H1 (cell line): Measurements from ENCODE around the gene SIRT5. TPM values are rescaled to one million over a fixed set of nuclear protein-coding genes. Genes with fewer than 3 reads are reported as not detected.

ENCODE experiments used
- CTCF ChIA-PET: fragments of 300-600 bp; sonication (Branson Sonifier 250); formaldehyde crosslinking; loops from one replicate; lab custom pipeline; 2021; ENCODE audit not compliant: partially characterized antibody; lab: Charles Lee
- POLR2A ChIA-PET: fragments of 300-600 bp; sonication (Branson Sonifier 250); formaldehyde crosslinking; loops from one replicate; lab custom pipeline; 2021; ENCODE audit warnings: inconsistent platforms; ENCODE audit not compliant: partially characterized antibody; lab: Charles Lee
- DNase-seq, 2 experiments: peaks; one replicate each; pipeline versions ENCODE4 v3.0.0 to v3.0.0-alpha.2; 2010 to 2022; ENCODE audit warnings: low spot score in 2 of 2, low read depth in 1 of 2, mixed read lengths in 1 of 2
- FAIRE-seq: peaks from 2 replicates; lab custom pipeline; 2011; peaks lifted over from hg19 to GRCh38; lab: Jason Lieb, UNC
- H2AFZ ChIP-seq: 2 replicates; pipeline ENCODE4 v1.8.1; 2012; ENCODE audit warnings: low read length, inconsistent platforms
- H2AK5ac ChIP-seq: 2 replicates; pipeline ENCODE4 v1.6.1; 2013; ENCODE audit warnings: low read depth, low read length
- H2BK120ac ChIP-seq: replicated peaks from 2 replicates; pipeline ENCODE3; 2013; ENCODE audit warnings: low read depth, low read length, inconsistent platforms
- H2BK12ac ChIP-seq: 2 replicates; pipeline ENCODE4 v1.6.1; 2013; ENCODE audit warnings: low read depth, low read length
- H2BK15ac ChIP-seq: 2 replicates; pipeline ENCODE4 v1.6.1; 2013; ENCODE audit warnings: low read length
- H2BK20ac ChIP-seq: 2 replicates; pipeline ENCODE4 v1.6.1; 2013; ENCODE audit warnings: low read length
- H2BK5ac ChIP-seq: 2 replicates; pipeline ENCODE4 v1.6.1; 2013; ENCODE audit warnings: low read depth, low read length
- H3K14ac ChIP-seq: 2 replicates; pipeline ENCODE4 v1.6.1; 2013; ENCODE audit warnings: inconsistent platforms; ENCODE audit not compliant: insufficient read length
- H3K18ac ChIP-seq: 2 replicates; pipeline ENCODE4 v1.6.1; 2013; ENCODE audit warnings: low read length; ENCODE audit errors: extremely low read depth
- H3K23ac ChIP-seq: 2 replicates; pipeline ENCODE4 v1.6.1; 2013; ENCODE audit warnings: inconsistent platforms; ENCODE audit not compliant: insufficient read length
- H3K23me2 ChIP-seq: 2 replicates; pipeline ENCODE4 v1.6.1; 2013; ENCODE audit warnings: low read depth, low read length
- H3K27ac ChIP-seq: 2 replicates; pipeline ENCODE4 v1.6.1; 2011; ENCODE audit warnings: low read depth, low read length, inconsistent platforms
- H3K27me3 ChIP-seq, 4 experiments: replicated peaks in 1 of 4; 1 replicate in 1 of 4; 2 replicates in 3 of 4; pipeline versions ENCODE4 v1.6.1 to v1.8.1; 2011 to 2013; ENCODE audit warnings: low read length in 3 of 4, mild to moderate bottlenecking in 3 of 4, inconsistent platforms in 2 of 4, mixed read lengths in 2 of 4, moderate library complexity in 1 of 4; ENCODE audit not compliant: control insufficient read depth in 3 of 4, insufficient read depth in 3 of 4; ENCODE audit errors: extremely low read depth in 1 of 4
- H3K36me3 ChIP-seq, 4 experiments: 2 replicates each; pipeline versions ENCODE4 v1.6.1 to v1.8.1; 2011 to 2013; ENCODE audit warnings: mild to moderate bottlenecking in 4 of 4, low read length in 3 of 4, moderate library complexity in 2 of 4, control low read depth in 1 of 4, inconsistent platforms in 1 of 4; ENCODE audit not compliant: insufficient read depth in 4 of 4, control insufficient read depth in 2 of 4
- H3K4ac ChIP-seq: replicated peaks from 2 replicates; pipeline ENCODE3; 2013; ENCODE audit warnings: low read length, low read depth, mixed read lengths, inconsistent platforms; ENCODE audit not compliant: insufficient read length
- H3K4me1 ChIP-seq, 4 experiments: replicated peaks in 1 of 4; 1 replicate in 1 of 4; 2 replicates in 3 of 4; pipeline versions ENCODE4 v1.6.1 to v1.8.1; 2011 to 2013; ENCODE audit warnings: low read length in 3 of 4, inconsistent platforms in 2 of 4, mixed read lengths in 1 of 4; ENCODE audit not compliant: insufficient read depth in 4 of 4, control insufficient read depth in 3 of 4
- H3K4me2 ChIP-seq, 2 experiments: 2 replicates each; pipeline versions ENCODE4 v1.6.1 to v1.8.1; 2011 to 2013; ENCODE audit warnings: low read depth in 2 of 2, low read length in 2 of 2, control low read depth in 1 of 2, inconsistent platforms in 1 of 2, mild to moderate bottlenecking in 1 of 2; ENCODE audit not compliant: insufficient read depth in 1 of 2
- H3K4me3 ChIP-seq, 4 experiments: fragments of 200-600, 300-600 bp in 1 of 4; sonication (generic), shearing (Covaris generic), sonication (Bioruptor Twin) in 1 of 4; 2 replicates each; pipeline versions ENCODE4 v1.5.1 to v1.8.1; 2011 to 2016; ENCODE audit warnings: low read length in 4 of 4, low read depth in 3 of 4, control low read depth in 2 of 4, inconsistent platforms in 2 of 4, mild to moderate bottlenecking in 2 of 4, mixed read lengths in 1 of 4, moderate library complexity in 1 of 4; ENCODE audit not compliant: insufficient read depth in 2 of 4; ENCODE audit errors: extremely low read depth in 1 of 4
- H3K56ac ChIP-seq: replicated peaks from 2 replicates; pipeline ENCODE3; 2013; ENCODE audit warnings: low read depth, mild to moderate bottlenecking, mixed read lengths, low read length, inconsistent platforms; ENCODE audit not compliant: insufficient read length
- H3K79me1 ChIP-seq: 2 replicates; pipeline ENCODE4 v1.6.1; 2013; ENCODE audit warnings: low read depth, low read length, control low read depth
- H3K79me2 ChIP-seq, 2 experiments: 2 replicates each; pipeline versions ENCODE4 v1.6.1 to v1.8.1; 2012 to 2013; ENCODE audit warnings: low read length in 2 of 2, mild to moderate bottlenecking in 2 of 2, inconsistent platforms in 1 of 2; ENCODE audit not compliant: insufficient read depth in 2 of 2, control insufficient read depth in 1 of 2
- H3K9ac ChIP-seq, 4 experiments: replicated peaks in 1 of 4; 1 replicate in 1 of 4; 2 replicates in 3 of 4; pipeline versions ENCODE4 v1.6.1 to v1.8.1; 2011 to 2013; ENCODE audit warnings: low read depth in 3 of 4, low read length in 3 of 4, control low read depth in 2 of 4, mild to moderate bottlenecking in 2 of 4, moderate library complexity in 2 of 4, inconsistent platforms in 1 of 4; ENCODE audit errors: extremely low read depth in 1 of 4
- H3K9me3 ChIP-seq, 2 experiments: 2 replicates each; pipeline versions ENCODE4 v1.6.1 to v1.8.1; 2012 to 2013; ENCODE audit warnings: mild to moderate bottlenecking in 2 of 2, moderate library complexity in 2 of 2, control low read depth in 1 of 2, inconsistent platforms in 1 of 2, low read depth in 1 of 2, low read length in 1 of 2, mixed read lengths in 1 of 2; ENCODE audit not compliant: insufficient read depth in 2 of 2
- H4K20me1 ChIP-seq, 2 experiments: replicated peaks in 1 of 2; 2 replicates each; pipeline versions ENCODE3 to v1.8.1; 2011 to 2013; ENCODE audit warnings: inconsistent platforms in 2 of 2, low read length in 2 of 2, mild to moderate bottlenecking in 1 of 2; ENCODE audit not compliant: insufficient read depth in 2 of 2, control insufficient read depth in 1 of 2
- H4K5ac ChIP-seq: 2 replicates; pipeline ENCODE4 v1.6.1; 2013; ENCODE audit warnings: low read length, low read depth, mixed read lengths, inconsistent platforms; ENCODE audit not compliant: insufficient read length
- H4K8ac ChIP-seq: 2 replicates; pipeline ENCODE4 v1.8.0; 2013; ENCODE audit warnings: mild to moderate bottlenecking, moderate library complexity, low read length, inconsistent platforms; ENCODE audit not compliant: insufficient read depth; ENCODE audit errors: extremely low read depth
- H4K91ac ChIP-seq: replicated peaks from 2 replicates; pipeline ENCODE3; 2013; ENCODE audit warnings: low read length, mixed read lengths, inconsistent platforms; ENCODE audit not compliant: insufficient read length
- CEBPB ChIP-seq: IDR thresholded peaks from 2 replicates; pipeline ENCODE4 v1.6.1; 2012; ENCODE audit warnings: low read depth, low read length
- CHD2 ChIP-seq: IDR thresholded peaks from 2 replicates; pipeline ENCODE4 v1.6.1; 2012; ENCODE audit warnings: low read length, improper control_type of control experiment
- E2F6 ChIP-seq: IDR thresholded peaks from 2 replicates; pipeline ENCODE4 v1.6.1; 2012; ENCODE audit warnings: inconsistent platforms
- KDM1A ChIP-seq: fragments of 200-600, 300-600 bp; sonication (generic); IDR thresholded peaks from 2 replicates; pipeline ENCODE4 v1.7.1; 2016; ENCODE audit warnings: mild to moderate bottlenecking, low read length, borderline replicate concordance
- NRF1 ChIP-seq: IDR thresholded peaks from 2 replicates; pipeline ENCODE4 v1.6.1; 2011; ENCODE audit warnings: mild to moderate bottlenecking, low read depth, low read length, improper control_type of control experiment
- PHF8 ChIP-seq: fragments of 200-600 bp; sonication (generic); conservative IDR thresholded peaks from 2 replicates; pipeline ENCODE4 v1.7.1; 2012; ENCODE audit warnings: low read depth, mild to moderate bottlenecking, inconsistent platforms, low read length, moderate library complexity
- RNF2 ChIP-seq: fragments of 200-900, 300-1000 bp; sonication (generic); IDR thresholded peaks from 2 replicates; pipeline ENCODE4 v1.7.1; 2016; ENCODE audit warnings: borderline replicate concordance, low read depth, mild to moderate bottlenecking, antibody characterized with exemption, low read length; ENCODE audit not compliant: poor library complexity, severe bottlenecking; ENCODE audit errors: missing control alignments
- SP1 ChIP-seq: IDR thresholded peaks from 2 replicates; pipeline ENCODE4 v1.6.1; 2011; ENCODE audit warnings: low read depth, low read length
- SP4 ChIP-seq: IDR thresholded peaks from 2 replicates; pipeline ENCODE4 v1.6.1; 2012; ENCODE audit warnings: low read length, inconsistent platforms
- TCF12 ChIP-seq: IDR thresholded peaks from 2 replicates; pipeline ENCODE4 v1.6.1; 2011; ENCODE audit warnings: low read depth, mild to moderate bottlenecking, low read length
- WGBS, 2 experiments: shearing (Covaris generic) in 1 of 2; methylation state at CpG; one replicate each; pipeline versions ENCODE4 v1.1.6 to v1.1.7; 2013 to 2015; ENCODE audit warnings: low lambda C conversion rate in 2 of 2, mixed read lengths in 2 of 2, inconsistent platforms in 1 of 2, low coverage in 1 of 2, missing lambda C conversion rate in 1 of 2; ENCODE audit not compliant: insufficient replicate concordance in 2 of 2, insufficient coverage in 1 of 2, insufficient read length in 1 of 2; ENCODE audit errors: extremely low coverage in 1 of 2, missing lambda C conversion rate in 1 of 2; 5-methylcytosine and 5-hydroxymethylcytosine counted together
- polyA plus RNA-seq, 7 experiments: library from polyadenylated mRNA; depleted of rRNA in 3 of 7; stranded (reverse) in 5 of 7; unstranded in 2 of 7; fragments of >200 nt in 5 of 7; fragments of 200-250 nt in 2 of 7; gene quantifications; 1 replicate in 5 of 7; 2 replicates in 1 of 7; 4 replicates in 1 of 7; pipeline versions ENCODE4 v1.2.1 to v1.2.3, GENCODE V29; 2011 to 2013; ENCODE audit warnings: missing spikeins in 2 of 7, mixed read lengths in 2 of 7
- total RNA-seq: library from RNA; stranded (reverse); fragmentation: NEBNext Ultra II Directional; extraction: Animal tissue kit (Norgen Biotek cat#: 25700); gene quantifications from 2 replicates; pipeline ENCODE4 v1.2.1, GENCODE V29; 2021
- TF ChIP-seq, protein P1 (sequence below): IDR thresholded peaks from 2 replicates; pipeline ENCODE4 v1.6.1; 2012; ENCODE audit warnings: low read length, inconsistent platforms

Gene SIRT5
- total and polyA plus RNA-seq, 2 of the 8 experiments (the other 6 are each of a cell fraction or from before 2014, with no cell fraction given): 7.4 to 14.7 TPM

GRCh38 chr6:13539572-13539971 lies 34.8 kb upstream of the SIRT5 start:
- no peak overlapping the region for H4K91ac ChIP-seq
- no peaks in the 10 kb centered on the region for H3K27me3 ChIP-seq
- DNase-seq (no peak), FAIRE-seq (no peak)
- no peaks in the 10 kb centered on the region for H4K20me1 ChIP-seq
- H2BK5ac ChIP-seq: no peak overlapping the region
- H3K18ac ChIP-seq: no peak overlapping the region
- WGBS, 2 experiments: 88% methylated on average over 1 of the region's 1 CpG; no CpG with 5 or more reads in 1 of the 2 experiments
- H2AK5ac ChIP-seq: no peak overlapping the region
- 0 out of 4 replicates have a peak, but pooled peaks cover 0 to 3% of the 10 kb centered on the region in 2 experiments for H3K9me3 ChIP-seq
- H3K4me3 ChIP-seq: no peak overlapping the region
- H3K79me2 ChIP-seq: no peaks in the 10 kb centered on the region
- H2BK20ac ChIP-seq: no peak overlapping the region
- H2BK12ac ChIP-seq: no peak overlapping the region
- no peak overlapping the region for H2BK120ac ChIP-seq
- no peak overlapping the region for H3K27ac ChIP-seq
- H3K23ac ChIP-seq: no peak overlapping the region
- POLR2A ChIA-PET: interaction anchor here (0.7 kb wide), 1 partner anchor 8 kb away, joined by 3 read pairs; no protein-coding TSS in a partner anchor
- no peak overlapping the region for H2AFZ ChIP-seq
- H3K56ac ChIP-seq: no peak overlapping the region
- H3K79me1 ChIP-seq: no peaks in the 10 kb centered on the region
- H2BK15ac ChIP-seq: no peak overlapping the region
- no peaks in the 10 kb centered on the region for H3K23me2 ChIP-seq
- H4K5ac ChIP-seq: no peak overlapping the region
- no peak overlapping the region for H3K4me2 ChIP-seq
- H3K4ac ChIP-seq: no peak overlapping the region
- H3K4me1 ChIP-seq: peaks cover 5 to 16% (median 10%) of the 10 kb centered on the region in 4 experiments; a peak in 5 of 7 replicates
- H4K8ac ChIP-seq: no peak overlapping the region
- CTCF ChIA-PET: interaction anchor here (0.7 to 1.9 kb wide), 3 partner anchors 8 to 52 kb away, joined by 3 to 8 read pairs (median 3); partner anchors contain the start of gene GFOD1
- H3K9ac ChIP-seq: no peak overlapping the region
- no peaks in the 10 kb centered on the region for H3K36me3 ChIP-seq
- H3K14ac ChIP-seq: no peak overlapping the region
- no peak for TF ChIP-seq CHD2
- TF ChIP-seq SP1: no peak
- no peak for TF ChIP-seq RNF2
- TF ChIP-seq E2F6: no peak
- TF ChIP-seq TCF12: no peak
- TF ChIP-seq NRF1: no peak
- no peak for TF ChIP-seq CEBPB
- TF ChIP-seq, protein P1, sequence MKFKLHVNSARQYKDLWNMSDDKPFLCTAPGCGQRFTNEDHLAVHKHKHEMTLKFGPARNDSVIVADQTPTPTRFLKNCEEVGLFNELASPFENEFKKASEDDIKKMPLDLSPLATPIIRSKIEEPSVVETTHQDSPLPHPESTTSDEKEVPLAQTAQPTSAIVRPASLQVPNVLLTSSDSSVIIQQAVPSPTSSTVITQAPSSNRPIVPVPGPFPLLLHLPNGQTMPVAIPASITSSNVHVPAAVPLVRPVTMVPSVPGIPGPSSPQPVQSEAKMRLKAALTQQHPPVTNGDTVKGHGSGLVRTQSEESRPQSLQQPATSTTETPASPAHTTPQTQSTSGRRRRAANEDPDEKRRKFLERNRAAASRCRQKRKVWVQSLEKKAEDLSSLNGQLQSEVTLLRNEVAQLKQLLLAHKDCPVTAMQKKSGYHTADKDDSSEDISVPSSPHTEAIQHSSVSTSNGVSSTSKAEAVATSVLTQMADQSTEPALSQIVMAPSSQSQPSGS: no peak
- no peak for TF ChIP-seq SP4
- TF ChIP-seq PHF8: no peak
- TF ChIP-seq KDM1A: no peak
